ENCODE data around the gene EXOC2. TPM values are rescaled to one million over a fixed set of nuclear protein-coding genes. Genes with fewer than 3 reads are reported as not detected.
A peak's percentile ranks its signal among the peaks of the same experiment; 100 is the strongest.

The EXOC2 gene
- total RNA-seq, 3 donors from 2014 or later (not counting 1 experiment from before 2014, with no cell fraction given), result 22.1 to 30.8 (median 26.5) TPM

- no peak for TF ChIP-seq CTCF (IDR thresholded peaks at IDR 0.05)
- intact Hi-C loops (cut with micrococcal nuclease), result no loop called here
- Histone ChIP-seq H3K9me3 (ENCODE audit: control insufficient read depth, insufficient read depth, low read length) (no peaks in the 10 kb centered on the region), H3K27me3 (ENCODE audit: control insufficient read depth, insufficient read depth, low read length) (no peaks in the 10 kb centered on the region), H3K4me3 (ENCODE audit: low read length) (no peak overlapping the region), H3K4me1 (ENCODE audit: control insufficient read depth, insufficient read depth, low read length) (peaks cover 23% of the 10 kb centered on the region), H3K36me3 (ENCODE audit: control insufficient read depth, insufficient read depth, low read length) (no peaks in the 10 kb centered on the region), H3K27ac (ENCODE audit: low read length) (no peak overlapping the region)
- 77% methylated on average over 4 of the region's 7 CpGs for WGBS (ENCODE audit: insufficient coverage)
- Mint-ChIP-seq H3K4me3 (no peak overlapping the region), H3K9me3 (no peaks in the 10 kb centered on the region), H3K27ac (peak overlapping the region; percentile 69 to 87), H3K27me3 (ENCODE audit: low read depth in 2 of 2) (no peaks in the 10 kb centered on the region), H3K4me1 (peaks cover 42 to 53% of the 10 kb centered on the region in 2 donors), H3K36me3 (no peaks in the 10 kb centered on the region)
- ATAC-seq (no peak), DNase-seq (no peak)
These were observed 190.2 kb downstream of the EXOC2 start for GRCh38 chr6:502761-503160.

GRCh38 chr6:501891-502601 lies 190.9 kb downstream of the EXOC2 start:
- peaks cover 23% of the 10 kb centered on the region for H3K4me1 ChIP-seq (ENCODE audit: control insufficient read depth, insufficient read depth, low read length)
- peak overlapping the region; percentile 25 for H3K4me3 ChIP-seq (ENCODE audit: low read length)
- H3K27ac Mint-ChIP-seq, result peak overlapping the region; percentile 69 to 87
- no peaks in the 10 kb centered on the region for H3K36me3 Mint-ChIP-seq
- no peaks in the 10 kb centered on the region for H3K9me3 ChIP-seq (ENCODE audit: control insufficient read depth, insufficient read depth, low read length)
- peak in 1 of 3 donors; percentile 40 for ATAC-seq
- peaks cover 42 to 50% of the 10 kb centered on the region in 2 donors for H3K4me1 Mint-ChIP-seq
- intact Hi-C loops (cut with micrococcal nuclease), result no loop called here
- peak in 1 of 2 donors; percentile 69 for DNase-seq
- peak overlapping the region; percentile 71 for H3K4me3 Mint-ChIP-seq
- no peaks in the 10 kb centered on the region for H3K9me3 Mint-ChIP-seq
- WGBS (ENCODE audit: insufficient coverage), result 60% methylated on average over 22 of the region's 22 CpGs
- no peaks in the 10 kb centered on the region for H3K36me3 ChIP-seq (ENCODE audit: control insufficient read depth, insufficient read depth, low read length)
- no peaks in the 10 kb centered on the region for H3K27me3 Mint-ChIP-seq (ENCODE audit: low read depth in 2 of 2)
- TF ChIP-seq CTCF (IDR thresholded peaks at IDR 0.05), result no peak
- peak overlapping the region; percentile 4 for H3K27ac ChIP-seq (ENCODE audit: low read length)
- no peaks in the 10 kb centered on the region for H3K27me3 ChIP-seq (ENCODE audit: control insufficient read depth, insufficient read depth, low read length)

GRCh38 chr6:499617-500016 lies 193.3 kb downstream of the EXOC2 start:
- intact Hi-C loops (cut with micrococcal nuclease), result no loop called here
- H3K27ac ChIP-seq (ENCODE audit: low read length), result peak overlapping the region; percentile 75
- peak in 1 of 2 donors; percentile 55 for DNase-seq
- peaks cover 26% of the 10 kb centered on the region for H3K4me1 ChIP-seq (ENCODE audit: control insufficient read depth, insufficient read depth, low read length)
- Mint-ChIP-seq H3K4me3 (peak overlapping the region; percentile 89), H3K27me3 (ENCODE audit: low read depth in 2 of 2) (no peaks in the 10 kb centered on the region), H3K9me3 (no peaks in the 10 kb centered on the region), H3K27ac (peak overlapping the region; percentile 90 to 91), H3K36me3 (no peaks in the 10 kb centered on the region), H3K4me1 (peaks cover 42% of the 10 kb centered on the region in 2 donors)
- H3K36me3 ChIP-seq (ENCODE audit: control insufficient read depth, insufficient read depth, low read length), result peaks cover 3% of the 10 kb centered on the region
- ATAC-seq, result peak; percentile 67 to 74 (median 73)
- no peaks in the 10 kb centered on the region for H3K9me3 ChIP-seq (ENCODE audit: control insufficient read depth, insufficient read depth, low read length)
- WGBS (ENCODE audit: insufficient coverage), result no CpG with 5 or more reads among the region's 3 CpGs
- TF ChIP-seq CTCF (IDR thresholded peaks at IDR 0.05), result no peak
- no peak overlapping the region for H3K4me3 ChIP-seq (ENCODE audit: low read length)
- no peaks in the 10 kb centered on the region for H3K27me3 ChIP-seq (ENCODE audit: control insufficient read depth, insufficient read depth, low read length)

Measured in natural killer cell (primary cell).